Measurements from ENCODE around the gene OLFM2. TPM values are rescaled to one million over a fixed set of nuclear protein-coding genes. Genes with fewer than 3 reads are reported as not detected.
A peak's percentile ranks its signal among the peaks of the same experiment; 100 is the strongest.

OLFM2 gene
- total and polyA plus RNA-seq, 2 experiments from 2014 or later = 58.1 to 117 TPM

- no peak for TF ChIP-seq REST (IDR thresholded peaks at IDR 0.05; ENCODE audit: unreplicated experiment)
- no peak for TF ChIP-seq EZH2phosphoT487 (IDR thresholded peaks at IDR 0.05; ENCODE audit: unreplicated experiment)
Observed at GRCh38 chr19:9909251-9909650, 27.1 kb downstream of the OLFM2 start (continued).

- DNase-seq (ENCODE audit: low spot score) (no peak), ATAC-seq (peak; percentile 57)
- no peak for TF ChIP-seq ETS1 (IDR thresholded peaks at IDR 0.05)
- Histone ChIP-seq H3K27me3 (ENCODE audit: insufficient read depth) (no peaks in the 10 kb centered on the region), H3K4me3 (no peak overlapping the region), H3K4me2 (peak overlapping the region; percentile 20; the same call in 1 of the 2 replicates), H3K36me3 (ENCODE audit: insufficient read depth) (no peaks in the 10 kb centered on the region), H3F3A (replicated peaks; ENCODE audit: low read depth) (0 out of 2 replicates have a peak, but pooled peaks cover 4% of the 10 kb centered on the region), H4K20me1 (replicated peaks; ENCODE audit: insufficient read depth) (peaks cover 36% of the 10 kb centered on the region), H3K79me2 (replicated peaks; ENCODE audit: insufficient read depth) (peaks cover 70% of the 10 kb centered on the region), H3K9me2 (ENCODE audit: insufficient read depth) (no peaks in the 10 kb centered on the region), H2AFZ (no peak overlapping the region), H3K27ac (ENCODE audit: low read depth) (no peak overlapping the region), H3K4me1 (ENCODE audit: insufficient read depth) (no peaks in the 10 kb centered on the region; the same call in 1 of the 2 replicates)
- Mint-ChIP-seq H3K27ac (no peak overlapping the region), H3K36me3 (ENCODE audit: low read depth) (peaks cover 8% of the 10 kb centered on the region), H3K4me3 (no peak overlapping the region), H3K4me1 (peaks cover 9% of the 10 kb centered on the region), H3K9me3 (no peaks in the 10 kb centered on the region), H3K27me3 (ENCODE audit: insufficient read depth, low read depth, poor library complexity) (no peaks in the 10 kb centered on the region)
Observed at GRCh38 chr19:9906475-9907087, 29.7 kb downstream of the OLFM2 start.

- no peaks in the 10 kb centered on the region; the same call in 2 of the 3 replicates for H3K9me3 Mint-ChIP-seq
- no peak overlapping the region for H3K4me3 Mint-ChIP-seq
- Histone ChIP-seq H3K4me1 (ENCODE audit: insufficient read depth) (peaks cover 10% of the 10 kb centered on the region), H3F3A (replicated peaks; ENCODE audit: low read depth) (0 out of 2 replicates have a peak, but pooled peaks cover 4% of the 10 kb centered on the region), H3K27me3 (ENCODE audit: insufficient read depth) (no peaks in the 10 kb centered on the region), H2AFZ (no peak overlapping the region), H3K9me2 (ENCODE audit: insufficient read depth) (no peaks in the 10 kb centered on the region), H3K36me3 (ENCODE audit: insufficient read depth) (no peaks in the 10 kb centered on the region), H4K20me1 (replicated peaks; ENCODE audit: insufficient read depth) (peaks cover 36% of the 10 kb centered on the region), H3K27ac (ENCODE audit: low read depth) (no peak overlapping the region), H3K79me2 (replicated peaks; ENCODE audit: insufficient read depth) (peaks cover 66% of the 10 kb centered on the region), H3K4me2 (no peak overlapping the region), H3K4me3 (no peak overlapping the region)
- DNase-seq (ENCODE audit: low spot score) = no peak
- H3K4me1 Mint-ChIP-seq = peaks cover 19% of the 10 kb centered on the region
- peaks cover 5% of the 10 kb centered on the region; the same call in 1 of the 3 replicates for H3K36me3 Mint-ChIP-seq (ENCODE audit: low read depth)
- H3K27me3 Mint-ChIP-seq (ENCODE audit: insufficient read depth, low read depth, poor library complexity) = peaks cover 3% of the 10 kb centered on the region
- ATAC-seq = no peak
- no peak overlapping the region for H3K27ac Mint-ChIP-seq
- TF ChIP-seq POLR2AphosphoS5 (IDR thresholded peaks at IDR 0.05; ENCODE audit: low read depth) (no peak), ZNF331 (CRISPR knock-in tag; IDR thresholded peaks at IDR 0.05; ENCODE audit: low read depth) (no peak), ZNF114 (CRISPR knock-in tag; IDR thresholded peaks at IDR 0.05) (no peak), STAT1 (IDR thresholded peaks at IDR 0.05; ENCODE audit: unreplicated experiment) (no peak), CTCF (conservative IDR thresholded peaks at IDR 0.05; ENCODE audit: low read depth in 2 of 2) (no peak), CREB1 (CRISPR knock-in tag; IDR thresholded peaks at IDR 0.05; ENCODE audit: low read depth) (no peak), EZH2phosphoT487 (IDR thresholded peaks at IDR 0.05; ENCODE audit: unreplicated experiment) (no peak), JUNB (IDR thresholded peaks at IDR 0.05; ENCODE audit: unreplicated experiment) (no peak)
Observed at GRCh38 chr19:9903336-9903735, 33.0 kb downstream of the OLFM2 start.
